HFFc6 (cell line): ENCODE measurements around the gene CLEC6A. TPM values are rescaled to one million over a fixed set of nuclear protein-coding genes. Genes with fewer than 3 reads are reported as not detected.

Experiments used
- DNase-seq: peaks from one replicate; pipeline ENCODE4 v3.0.0-alpha.2; 2018
- H3K27ac Mint-ChIP-seq: 2 replicates; pipeline ENCODE4 v1.8.0; 2020; ENCODE audit warnings: mild to moderate bottlenecking, mixed read lengths
- H3K27me3 Mint-ChIP-seq: 2 replicates; pipeline ENCODE4 v1.8.0; 2021; ENCODE audit warnings: mild to moderate bottlenecking, moderate library complexity, mixed read lengths; ENCODE audit not compliant: insufficient read depth
- H3K36me3 Mint-ChIP-seq: 2 replicates; pipeline ENCODE4 v1.8.0; 2021; ENCODE audit warnings: low read depth, mixed read lengths
- H3K4me1 Mint-ChIP-seq: 2 replicates; pipeline ENCODE4 v1.8.0; 2020; ENCODE audit warnings: low read depth, mixed read lengths
- H3K4me3 Mint-ChIP-seq: 2 replicates; pipeline ENCODE4 v1.8.0; 2020; ENCODE audit warnings: mild to moderate bottlenecking, moderate library complexity, mixed read lengths
- H3K9me3 Mint-ChIP-seq: 2 replicates; pipeline ENCODE4 v1.8.0; 2020; ENCODE audit warnings: mild to moderate bottlenecking, mixed read lengths
- CTCF ChIP-seq: fragments of 200-600 bp; sonication (generic); IDR thresholded peaks from 2 replicates; pipeline ENCODE4 v1.5.0; 2021; ENCODE audit warnings: antibody characterized with exemption, mild to moderate bottlenecking
- total RNA-seq, 6 experiments: library from RNA; stranded (reverse); fragmentation: NEBNext Ultra II Directional; extraction: Animal tissue kit (Norgen Biotek cat#: 25700); gene quantifications; 2 replicates in 1 of 6; 3 replicates in 5 of 6; pipeline ENCODE4 v1.2.3, GENCODE V29; 2021

CLEC6A gene
- total RNA-seq, 6 experiments from 2014 or later, result not detected

- no peak for TF ChIP-seq CTCF
- no peaks in the 10 kb centered on the region; the same call in 1 of the 2 replicates for H3K27me3 Mint-ChIP-seq
- H3K36me3 Mint-ChIP-seq, result no peaks in the 10 kb centered on the region
- no peak for DNase-seq
- no peaks in the 10 kb centered on the region for H3K4me1 Mint-ChIP-seq
- H3K4me3 Mint-ChIP-seq, result no peak overlapping the region
- H3K27ac Mint-ChIP-seq, result no peak overlapping the region
- peaks cover 12% of the 10 kb centered on the region; the same call in 1 of the 2 replicates for H3K9me3 Mint-ChIP-seq
Observed at GRCh38 chr12:8508910-8509841, 53.4 kb downstream of the CLEC6A start.

GRCh38 chr12:8513256-8513655 lies 57.5 kb downstream of the CLEC6A start, which contains the start of gene CLEC4D:
TSS of gene CLEC4D (plus strand) at chr12:8513503. CDS start at chr12:8513733, 230 bp downstream.
- Mint-ChIP-seq H3K9me3 (peaks cover 12% of the 10 kb centered on the region; the same call in 1 of the 2 replicates), H3K4me3 (no peak within 1 kb of the TSS), H3K4me1 (no peaks in the 10 kb centered on the region), H3K27me3 (no peaks in the 10 kb centered on the region; the same call in 1 of the 2 replicates), H3K27ac (no peak within 1 kb of the TSS), H3K36me3 (no peaks in the 10 kb centered on the region)
- no peak for DNase-seq
- no peak for TF ChIP-seq CTCF

GRCh38 chr12:8517971-8518370 lies 62.2 kb downstream of the CLEC6A start:
- no peak for TF ChIP-seq CTCF
- H3K9me3 Mint-ChIP-seq, result no peaks in the 10 kb centered on the region; the same call in 1 of the 2 replicates
- no peaks in the 10 kb centered on the region for H3K36me3 Mint-ChIP-seq
- H3K27me3 Mint-ChIP-seq, result no peaks in the 10 kb centered on the region
- no peak for DNase-seq
- H3K4me3 Mint-ChIP-seq, result no peak overlapping the region
- no peaks in the 10 kb centered on the region for H3K4me1 Mint-ChIP-seq
- H3K27ac Mint-ChIP-seq, result no peak overlapping the region

GRCh38 chr12:8519171-8519570 lies 63.4 kb downstream of the CLEC6A start:
- no peak for TF ChIP-seq CTCF
- H3K36me3 Mint-ChIP-seq, result no peaks in the 10 kb centered on the region
- no peaks in the 10 kb centered on the region for H3K4me1 Mint-ChIP-seq
- no peak overlapping the region for H3K27ac Mint-ChIP-seq
- H3K9me3 Mint-ChIP-seq, result peaks cover 7% of the 10 kb centered on the region; the same call in 1 of the 2 replicates
- no peak overlapping the region for H3K4me3 Mint-ChIP-seq
- no peaks in the 10 kb centered on the region; the same call in 1 of the 2 replicates for H3K27me3 Mint-ChIP-seq
- no peak for DNase-seq

GRCh38 chr12:8527250-8528130 lies 71.7 kb downstream of the CLEC6A start:
- no peak for TF ChIP-seq CTCF
- Mint-ChIP-seq H3K36me3 (no peaks in the 10 kb centered on the region), H3K27ac (no peak overlapping the region), H3K4me3 (no peak overlapping the region), H3K27me3 (peaks cover 8% of the 10 kb centered on the region), H3K9me3 (peaks cover 15% of the 10 kb centered on the region), H3K4me1 (no peaks in the 10 kb centered on the region)
- DNase-seq, result no peak
